Central memory CD8-positive, alpha-beta T cell (primary cell): ENCODE measurements around the gene KCNK7.

ENCODE experiments used
- ATAC-seq: fragments of 150-1000 bp; cut with Tn5 transposase; replicated peaks from 2 replicates; pipeline ENCODE4 v1.10.0; 2022; ENCODE audit warnings: mild to moderate bottlenecking, moderate FRiP score, moderate number of reproducible peaks; ENCODE audit not compliant: poor library complexity, severe bottlenecking; ENCODE audit errors: extremely low read depth
- DNase-seq, 2 donors: peaks; one replicate each; pipeline ENCODE4 v3.0.0; 2021; ENCODE audit warnings: low spot score in 2 of 2
- H3K27ac Mint-ChIP-seq: one replicate; pipeline ENCODE4 v1.8.0; 2022; ENCODE audit warnings: low read depth, mild to moderate bottlenecking, moderate library complexity, mixed read lengths
- H3K27me3 Mint-ChIP-seq: one replicate; pipeline ENCODE4 v1.8.0; 2022; ENCODE audit warnings: mixed read lengths
- H3K36me3 Mint-ChIP-seq: one replicate; pipeline ENCODE4 v1.8.0; 2022; ENCODE audit warnings: mild to moderate bottlenecking, moderate library complexity, mixed read lengths; ENCODE audit not compliant: insufficient read depth
- H3K4me1 Mint-ChIP-seq: one replicate; pipeline ENCODE4 v1.8.0; 2022; ENCODE audit warnings: mixed read lengths
- H3K4me3 Mint-ChIP-seq: one replicate; pipeline ENCODE4 v1.8.0; 2022; ENCODE audit warnings: mild to moderate bottlenecking, moderate library complexity, mixed read lengths
- H3K9me3 Mint-ChIP-seq: one replicate; pipeline ENCODE4 v1.8.0; 2022; ENCODE audit warnings: mixed read lengths

Gene KCNK7

DNA sequence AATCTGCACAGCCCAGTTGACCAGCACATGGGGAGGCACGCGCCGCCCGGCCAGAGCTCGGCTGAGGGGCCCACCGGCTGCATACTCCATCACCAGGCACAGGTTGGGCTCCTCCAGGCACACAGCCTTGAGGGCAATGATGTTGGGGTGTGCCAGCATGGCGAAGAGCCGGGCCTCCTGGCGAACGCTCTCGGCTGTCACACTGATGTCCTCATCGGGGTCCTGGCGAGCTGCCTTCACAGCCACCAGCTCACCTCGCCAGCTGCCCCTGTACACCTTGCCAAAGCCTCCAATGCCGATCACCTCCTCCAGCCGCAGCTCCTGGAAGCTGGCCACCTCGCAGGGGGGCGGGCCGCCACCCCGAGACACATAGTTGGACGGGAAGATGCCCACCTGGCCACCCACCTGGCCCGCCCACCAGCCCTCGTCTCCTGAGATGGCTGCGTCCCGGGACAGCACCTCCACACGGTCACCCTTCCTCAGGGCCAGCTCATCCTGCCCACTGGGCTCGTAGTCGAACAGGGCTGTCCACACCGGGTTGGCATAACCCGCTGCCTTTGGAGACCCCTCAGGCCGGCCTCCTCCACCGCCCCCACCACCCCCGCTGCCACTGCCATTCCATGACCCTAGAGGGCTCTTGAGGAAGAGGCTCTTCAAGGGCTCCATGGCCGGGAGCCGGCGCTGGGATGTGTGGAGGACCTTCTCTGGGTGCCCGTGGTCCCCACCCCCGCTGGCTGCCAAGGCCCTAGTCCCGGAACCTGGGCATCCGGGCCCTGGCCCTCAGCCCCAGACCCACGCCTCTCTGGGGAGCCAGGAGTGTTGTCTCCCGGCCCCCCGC, 17.7 kb upstream of the KCNK7 start:
- Mint-ChIP-seq H3K4me1 (peaks cover 46% of the 10 kb centered on the region), H3K27ac (peak overlapping the region; percentile 85)
- no peak for DNase-seq

DNA sequence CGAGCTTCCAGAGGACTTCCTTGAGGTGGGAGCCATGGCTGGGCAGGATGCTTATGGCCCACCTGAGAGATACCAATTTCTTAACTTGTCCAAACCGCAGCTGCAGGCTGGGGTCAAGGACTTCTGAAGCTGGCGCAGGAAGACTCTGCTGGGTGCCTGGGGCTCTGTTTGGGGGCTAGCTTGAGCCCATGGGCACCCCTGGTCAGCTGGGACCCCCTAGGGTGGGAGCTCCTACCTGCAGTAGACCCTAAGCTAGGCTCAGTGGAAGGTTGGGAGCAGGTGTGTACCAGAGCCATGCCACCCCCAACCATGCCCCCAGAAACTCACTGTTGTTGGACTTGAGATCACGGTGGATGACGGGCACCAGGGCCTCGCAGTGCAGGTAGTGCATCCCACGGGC, 17.1 kb upstream of the KCNK7 start:
- Mint-ChIP-seq H3K4me1 (peaks cover 46% of the 10 kb centered on the region), H3K27me3 (no peaks in the 10 kb centered on the region), H3K27ac (peak overlapping the region; percentile 85), H3K4me3 (peak overlapping the region; percentile 96), H3K9me3 (no peaks in the 10 kb centered on the region), H3K36me3 (peaks cover 24% of the 10 kb centered on the region)
- no peak for DNase-seq
- no peak for ATAC-seq

More for the DNA sequence above, 17.7 kb upstream of the KCNK7 start:
- Mint-ChIP-seq H3K4me3 (peak overlapping the region; percentile 96), H3K36me3 (peaks cover 21% of the 10 kb centered on the region), H3K27me3 (no peaks in the 10 kb centered on the region), H3K9me3 (no peaks in the 10 kb centered on the region)
- ATAC-seq = no peak

DNA sequence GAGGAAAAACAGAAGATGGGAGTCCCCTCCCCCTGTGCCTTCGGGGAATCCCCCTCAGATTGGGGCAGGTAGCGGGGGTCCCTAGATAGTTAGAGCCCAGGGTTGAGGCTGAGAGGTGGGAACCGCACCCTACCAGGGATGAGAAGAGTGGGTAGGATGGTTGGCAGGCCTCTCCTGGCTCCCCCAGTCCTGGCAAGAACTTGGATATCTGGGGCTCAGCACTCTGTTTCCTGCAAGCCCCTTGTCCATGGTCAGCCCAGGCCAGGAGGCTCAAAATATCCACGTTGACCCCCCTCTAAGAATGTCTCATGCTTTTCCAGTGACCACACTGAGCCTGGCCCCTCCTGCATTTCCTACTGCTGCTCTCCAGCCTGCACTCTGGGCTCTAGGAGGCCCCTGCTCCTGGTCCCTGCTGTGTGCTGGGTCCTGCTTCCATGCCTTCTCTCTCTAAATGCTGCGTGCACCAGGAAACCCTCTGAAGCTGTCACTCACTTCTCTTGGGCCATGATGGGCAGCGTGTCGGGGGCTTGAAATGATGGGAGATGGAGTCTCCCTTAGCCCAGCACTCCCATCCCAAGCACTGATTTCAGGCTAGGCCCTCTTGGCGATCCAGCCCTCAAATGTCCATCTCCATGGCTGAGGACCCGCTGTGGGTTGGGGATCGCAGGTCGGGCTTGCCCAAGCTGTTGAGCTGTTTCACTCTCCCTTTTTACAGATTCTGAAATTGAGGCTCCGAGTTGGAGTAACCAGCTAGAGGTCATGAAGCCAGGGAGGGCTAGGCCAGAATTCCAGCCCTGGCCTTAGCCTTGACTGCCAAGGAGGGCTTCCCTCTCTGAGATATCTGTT, 16.4 kb upstream of the KCNK7 start:
- Mint-ChIP-seq H3K36me3 (peaks cover 22% of the 10 kb centered on the region), H3K9me3 (no peaks in the 10 kb centered on the region), H3K4me1 (peaks cover 45% of the 10 kb centered on the region), H3K4me3 (peak overlapping the region; percentile 96), H3K27ac (peak overlapping the region; percentile 85), H3K27me3 (no peaks in the 10 kb centered on the region)
- no peak for DNase-seq
- no peak for ATAC-seq

DNA sequence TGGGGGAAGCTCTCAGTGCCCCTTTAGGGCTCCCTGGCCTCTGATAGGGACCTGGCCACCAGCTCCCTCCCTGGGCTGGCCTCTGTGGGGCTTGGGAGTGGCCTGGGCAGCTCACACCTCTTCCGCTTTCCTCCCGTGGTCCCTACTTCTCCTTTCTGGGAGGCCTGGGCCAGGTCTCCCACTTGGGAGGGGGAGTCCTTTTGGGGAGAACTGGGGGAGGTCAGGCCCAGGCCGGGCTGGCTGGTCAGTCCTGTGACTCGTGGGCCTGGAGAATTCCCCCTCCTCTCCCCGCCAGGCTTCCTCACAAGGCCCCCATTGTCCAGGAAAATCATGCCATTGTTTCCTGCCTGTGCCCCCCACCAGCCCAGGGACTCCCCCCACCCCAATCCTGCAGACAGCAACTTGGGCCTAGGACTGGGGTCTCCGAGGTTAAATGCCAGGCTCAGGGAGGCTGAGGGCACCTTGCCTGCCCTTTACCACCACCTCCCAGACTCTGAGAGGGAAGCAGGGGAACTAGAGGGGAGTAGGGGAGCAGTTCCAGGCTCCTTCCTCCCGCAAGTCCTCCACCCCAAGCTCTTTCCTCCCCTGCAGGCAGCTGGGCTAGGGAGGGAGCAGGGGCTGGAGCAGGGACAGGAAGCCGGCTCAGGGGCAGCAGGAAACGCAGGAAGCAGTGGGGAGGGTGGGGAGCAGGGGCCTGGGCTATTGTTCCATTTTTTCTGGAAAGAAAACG, 15.6 kb upstream of the KCNK7 start:
- no peaks in the 10 kb centered on the region for H3K27me3 Mint-ChIP-seq
- peaks cover 37% of the 10 kb centered on the region for H3K4me1 Mint-ChIP-seq
- H3K36me3 Mint-ChIP-seq = peaks cover 20% of the 10 kb centered on the region

DNA sequence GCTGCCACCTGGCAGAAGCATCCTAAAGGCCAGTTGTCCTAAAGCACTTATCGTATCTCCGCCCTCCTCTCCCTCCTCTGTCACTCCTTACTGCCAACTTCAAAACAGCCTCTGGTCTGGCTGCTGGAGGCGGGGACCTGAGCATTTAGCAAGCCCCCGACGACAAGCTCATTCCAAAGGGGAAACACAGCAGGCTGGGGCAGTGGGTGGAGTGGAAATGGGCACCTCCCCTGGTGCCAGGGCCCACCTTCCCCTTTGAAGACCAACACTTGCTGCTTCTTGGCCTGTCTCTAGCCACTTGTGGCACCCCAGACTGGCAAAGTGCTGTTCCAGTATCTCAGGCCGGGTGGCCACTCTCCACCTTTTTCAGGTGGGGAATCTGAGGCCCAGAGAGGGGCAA, 14.8 kb upstream of the KCNK7 start:
- Mint-ChIP-seq H3K27ac (peak overlapping the region; percentile 87), H3K27me3 (no peaks in the 10 kb centered on the region), H3K36me3 (peaks cover 19% of the 10 kb centered on the region), H3K4me1 (peaks cover 36% of the 10 kb centered on the region), H3K4me3 (peak overlapping the region; percentile 38), H3K9me3 (no peaks in the 10 kb centered on the region)
- DNase-seq (no peak), ATAC-seq (no peak)

More for the DNA sequence above, 15.6 kb upstream of the KCNK7 start:
- ATAC-seq (no peak), DNase-seq (no peak)
- Mint-ChIP-seq H3K9me3 (no peaks in the 10 kb centered on the region), H3K4me3 (peak overlapping the region; percentile 38), H3K27ac (peak overlapping the region; percentile 85)

DNA sequence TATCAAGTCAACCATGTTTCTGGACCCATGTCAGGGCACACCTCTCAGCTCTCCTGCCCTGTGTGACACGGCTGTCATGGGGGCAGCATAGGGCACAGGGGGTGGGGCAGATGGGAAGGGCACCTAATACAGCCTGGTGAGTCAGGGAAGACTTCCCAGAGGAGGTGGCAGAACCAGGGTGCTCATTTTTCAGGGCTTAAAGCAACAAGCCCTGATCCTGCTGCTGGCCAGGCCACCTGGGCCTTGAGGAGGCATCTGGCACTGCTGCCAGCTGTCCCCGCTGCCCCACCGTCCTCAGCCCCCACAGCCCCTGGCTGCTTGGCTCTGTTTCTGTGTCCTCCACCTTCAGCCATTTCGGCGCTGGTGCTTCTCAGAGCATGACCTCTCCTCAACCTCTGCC, 14.1 kb upstream of the KCNK7 start:
- Mint-ChIP-seq H3K27ac (peak overlapping the region; percentile 87), H3K36me3 (peaks cover 13% of the 10 kb centered on the region), H3K4me1 (peaks cover 36% of the 10 kb centered on the region), H3K9me3 (no peaks in the 10 kb centered on the region), H3K27me3 (no peaks in the 10 kb centered on the region), H3K4me3 (peak overlapping the region; percentile 44)
- ATAC-seq (no peak), DNase-seq (no peak)

DNA sequence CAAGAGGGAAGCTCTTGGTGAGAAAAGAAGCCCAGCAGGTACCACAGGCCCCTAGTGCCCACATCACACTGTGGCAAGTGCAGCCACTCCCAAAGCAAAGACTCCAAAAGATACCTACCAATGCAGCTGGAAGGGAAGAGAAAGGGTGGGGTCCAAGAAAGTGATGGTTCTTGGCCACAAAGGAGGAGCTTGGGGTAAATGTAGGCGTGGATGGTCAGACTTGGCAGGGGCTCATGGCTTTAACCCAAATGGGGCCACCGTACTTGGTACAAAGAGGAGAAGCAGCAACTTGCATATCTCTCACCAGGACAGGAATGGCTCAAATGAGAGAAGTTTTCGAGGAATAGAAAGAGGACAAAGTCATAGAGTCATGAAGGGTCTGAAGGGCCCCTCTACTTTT, 13.6 kb upstream of the KCNK7 start:
- no peak for ATAC-seq
- Mint-ChIP-seq H3K27ac (peak overlapping the region; percentile 33), H3K4me1 (peaks cover 36% of the 10 kb centered on the region), H3K36me3 (peaks cover 13% of the 10 kb centered on the region), H3K27me3 (no peaks in the 10 kb centered on the region), H3K4me3 (peak overlapping the region; percentile 44), H3K9me3 (no peaks in the 10 kb centered on the region)
- DNase-seq = no peak

DNA sequence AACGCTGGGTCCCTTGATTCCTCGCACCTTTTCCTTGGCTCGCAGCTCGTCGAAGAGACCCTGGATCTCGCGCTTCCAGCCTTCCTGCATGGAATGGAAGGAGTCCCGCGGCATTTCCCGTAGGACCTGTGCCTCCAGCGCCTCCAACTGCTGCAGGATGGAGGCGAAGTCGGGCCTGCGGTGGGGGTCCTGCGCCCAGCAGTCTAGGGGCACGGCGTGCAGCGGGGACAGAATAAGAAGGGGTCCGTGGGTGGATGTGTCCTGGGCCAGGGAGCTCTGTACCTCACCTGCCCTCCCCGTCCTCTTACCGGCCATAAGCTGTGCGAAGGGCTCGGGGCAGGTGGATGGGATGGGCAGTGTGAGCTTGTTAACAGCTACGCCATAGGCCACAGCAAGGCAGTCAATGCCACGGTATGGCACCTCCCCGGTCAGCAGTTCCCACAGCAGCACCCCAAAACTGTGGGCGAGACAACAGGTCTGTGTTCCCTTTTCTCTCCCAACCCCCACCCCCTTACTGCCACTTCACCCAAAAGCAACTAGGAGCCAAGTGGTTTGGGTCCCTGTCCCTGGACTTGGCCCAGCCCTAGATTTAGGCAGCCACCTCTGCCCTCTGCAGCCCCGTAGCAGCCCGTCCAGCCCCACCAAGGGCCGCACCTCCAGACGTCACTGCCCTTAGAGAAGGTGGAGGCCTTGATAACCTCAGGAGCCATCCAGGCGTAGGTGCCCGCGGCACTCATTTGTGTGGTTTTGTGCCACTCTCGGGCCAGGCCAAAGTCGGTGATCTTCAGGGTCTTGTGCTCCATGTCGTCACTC, 12.2 kb upstream of the KCNK7 start:
- no peaks in the 10 kb centered on the region for H3K27me3 Mint-ChIP-seq
- no peak for DNase-seq
- H3K4me1 Mint-ChIP-seq = peaks cover 37% of the 10 kb centered on the region
- peaks cover 14% of the 10 kb centered on the region for H3K36me3 Mint-ChIP-seq
- no peak overlapping the region for H3K4me3 Mint-ChIP-seq
- H3K27ac Mint-ChIP-seq = no peak overlapping the region
- no peaks in the 10 kb centered on the region for H3K9me3 Mint-ChIP-seq
- no peak for ATAC-seq

DNA sequence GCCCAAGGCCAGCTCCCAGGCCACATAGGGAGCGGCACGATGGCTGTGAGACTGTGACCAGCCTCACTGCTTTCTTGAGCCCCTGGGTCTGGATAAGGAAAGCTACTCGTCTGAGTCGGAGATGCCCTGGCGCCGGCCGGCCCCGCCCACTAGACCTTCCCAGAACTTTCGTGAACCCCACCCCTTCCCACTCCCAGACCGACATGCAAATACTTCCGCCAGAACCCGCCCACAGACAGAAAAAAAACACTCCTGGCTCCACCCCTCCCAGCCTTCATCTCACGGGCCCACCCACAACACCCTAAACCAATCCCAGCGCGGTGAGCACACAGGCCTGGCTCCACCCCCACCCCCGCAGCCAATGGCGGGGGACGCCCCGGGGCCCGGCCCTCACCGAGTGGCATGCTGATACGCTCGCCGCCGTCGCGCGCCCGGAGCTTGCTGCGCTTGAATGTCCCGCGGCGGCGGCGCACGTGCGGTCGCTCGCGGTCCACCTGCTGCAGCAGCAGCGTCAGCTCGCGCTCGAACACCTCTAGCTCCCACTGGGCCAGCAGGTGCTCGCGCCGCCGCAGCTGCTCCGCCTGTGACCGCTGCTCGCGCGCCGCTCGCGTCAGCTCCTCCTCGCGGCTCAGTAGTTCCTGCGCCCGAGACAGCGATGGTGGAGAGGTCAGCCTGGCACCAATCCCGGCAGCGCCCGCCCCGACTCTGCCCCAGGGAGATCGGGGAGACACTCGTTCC, 11.4 kb upstream of the KCNK7 start:
- no peak for ATAC-seq
- Mint-ChIP-seq H3K9me3 (no peaks in the 10 kb centered on the region), H3K27me3 (no peaks in the 10 kb centered on the region), H3K4me3 (no peak overlapping the region), H3K36me3 (peaks cover 16% of the 10 kb centered on the region), H3K4me1 (peaks cover 30% of the 10 kb centered on the region), H3K27ac (no peak overlapping the region)
- DNase-seq = no peak

DNA sequence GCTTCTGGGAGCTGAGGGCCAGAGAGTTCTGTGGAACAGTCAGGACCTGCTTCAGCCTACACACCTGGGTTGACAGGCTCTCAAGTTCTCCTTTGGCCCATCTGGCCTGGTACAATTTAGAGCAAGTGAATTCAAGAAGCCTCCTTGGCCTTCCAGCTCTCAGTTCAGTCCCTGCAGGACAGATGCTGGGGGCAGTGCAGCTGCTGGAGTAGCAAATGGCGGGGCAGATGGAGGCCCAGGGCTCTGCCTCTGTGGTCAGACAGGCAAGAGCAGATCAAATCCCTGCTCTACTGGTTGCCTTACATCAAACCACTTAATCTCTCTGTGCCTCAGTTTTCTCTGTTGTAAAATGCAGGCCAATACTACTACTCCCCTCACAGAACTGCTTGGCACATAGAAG, 8.7 kb upstream of the KCNK7 start:
- DNase-seq = no peak
- Mint-ChIP-seq H3K36me3 (peaks cover 12% of the 10 kb centered on the region), H3K27me3 (no peaks in the 10 kb centered on the region), H3K9me3 (no peaks in the 10 kb centered on the region), H3K4me3 (no peak overlapping the region), H3K27ac (no peak overlapping the region), H3K4me1 (peaks cover 11% of the 10 kb centered on the region)
- ATAC-seq = no peak

DNA sequence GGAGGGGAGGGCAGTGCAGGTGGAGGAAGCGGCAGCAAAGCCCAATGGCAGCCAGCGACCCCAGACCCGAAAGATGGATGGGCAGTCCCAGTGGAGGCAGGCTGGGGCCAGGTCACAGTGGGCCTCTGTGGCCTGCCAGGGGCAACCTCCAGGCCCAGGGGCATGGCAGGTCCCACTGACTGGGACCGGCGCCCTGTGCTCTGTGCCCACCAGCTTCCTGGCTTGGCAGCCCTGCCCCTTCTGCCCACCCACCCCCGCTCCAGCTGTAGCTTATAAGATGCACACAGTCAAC, 4.3 kb upstream of the KCNK7 start:
- Mint-ChIP-seq H3K9me3 (no peaks in the 10 kb centered on the region), H3K4me1 (peaks cover 17% of the 10 kb centered on the region), H3K36me3 (peaks cover 14% of the 10 kb centered on the region), H3K27ac (no peak overlapping the region), H3K27me3 (no peaks in the 10 kb centered on the region), H3K4me3 (no peak overlapping the region)
- ATAC-seq (no peak), DNase-seq (no peak)
